Measurements from ENCODE around the gene TOMT.

Gene TOMT

GRCh38 chr11:72088076-72088808 is 17.5 kb upstream of the TOMT start:
- DNase-seq, result no peak

DNA sequence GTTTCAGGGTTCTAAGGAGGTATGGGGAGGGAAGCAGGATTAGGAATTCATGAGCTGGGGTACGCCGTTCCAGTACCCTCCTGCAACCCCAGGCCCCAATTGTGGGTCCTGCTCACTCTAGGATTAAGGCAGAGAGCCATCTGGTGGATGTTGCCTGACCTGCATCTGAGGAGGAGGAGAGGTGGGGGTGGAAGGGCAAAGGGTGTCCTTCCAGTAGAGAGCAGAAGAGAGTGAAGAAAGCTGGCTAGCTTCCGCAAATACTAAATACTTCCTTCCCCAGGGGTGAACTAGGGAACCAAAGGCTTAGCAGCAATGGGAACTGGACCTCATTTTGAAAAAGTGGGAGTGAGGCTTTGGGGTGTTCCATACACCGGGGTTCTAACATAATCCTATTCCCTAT is 14.4 kb upstream of the TOMT start:
- no peak for DNase-seq

DNA sequence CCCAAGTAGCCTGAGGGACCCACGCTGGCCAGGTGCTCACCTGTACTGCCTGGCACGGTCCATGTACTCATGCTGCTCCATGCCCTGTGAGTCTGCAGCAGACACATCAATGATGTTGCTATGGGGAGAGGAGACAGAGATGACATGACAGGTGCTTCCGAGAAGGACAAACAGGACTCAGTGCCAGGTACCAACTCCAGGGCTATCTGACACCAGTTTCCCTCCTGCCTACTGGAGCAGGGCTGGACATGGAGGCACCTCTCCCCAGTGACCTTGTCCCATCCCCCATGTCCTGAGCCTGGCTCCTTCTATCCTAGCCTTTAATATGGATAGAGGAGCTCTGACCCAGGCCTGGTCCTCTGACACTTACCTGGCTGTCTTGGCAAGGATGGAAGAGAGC is 7.0 kb upstream of the TOMT start:
- DNase-seq, result no peak

- DNase-seq, result no peak
These were observed 5.7 kb upstream of the TOMT start for GRCh38 chr11:72100009-72100408.

- no peak for DNase-seq
These were observed 5.3 kb upstream of the TOMT start for GRCh38 chr11:72100462-72100861.

- DNase-seq, result no peak
These were observed 3.6 kb upstream of the TOMT start for GRCh38 chr11:72102162-72102561.

DNA sequence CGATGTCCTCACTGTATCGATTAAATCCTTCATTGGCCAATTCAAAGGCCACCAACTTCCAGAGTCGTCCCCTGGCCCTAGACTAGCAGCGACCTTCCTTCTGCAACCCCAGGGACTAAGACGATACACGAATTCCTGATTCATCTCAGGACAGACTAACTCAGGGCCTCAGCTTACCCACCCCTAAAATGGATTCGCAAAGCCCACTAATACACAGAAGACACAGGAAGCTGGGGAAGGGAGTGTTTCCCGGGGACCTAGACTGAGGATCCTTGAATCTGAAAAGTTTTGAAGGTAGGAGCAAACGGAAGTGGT is 3.1 kb upstream of the TOMT start:
- DNase-seq, result no peak

- peak; percentile 96 for DNase-seq
These were observed 2.6 kb upstream of the TOMT start, which contains the start of gene LAMTOR1 for GRCh38 chr11:72102946-72103753. Gene LAMTOR1, minus strand, starts transcription at chr11:72103297. Its CDS starts 73 bp downstream, at chr11:72103224.

- DNase-seq, result no peak
These were observed 2.0 kb upstream of the TOMT start for GRCh38 chr11:72103754-72104167.

- DNase-seq, result no peak
These were observed 5.8 kb downstream of the TOMT start for GRCh38 chr11:72111300-72112142.

DNA sequence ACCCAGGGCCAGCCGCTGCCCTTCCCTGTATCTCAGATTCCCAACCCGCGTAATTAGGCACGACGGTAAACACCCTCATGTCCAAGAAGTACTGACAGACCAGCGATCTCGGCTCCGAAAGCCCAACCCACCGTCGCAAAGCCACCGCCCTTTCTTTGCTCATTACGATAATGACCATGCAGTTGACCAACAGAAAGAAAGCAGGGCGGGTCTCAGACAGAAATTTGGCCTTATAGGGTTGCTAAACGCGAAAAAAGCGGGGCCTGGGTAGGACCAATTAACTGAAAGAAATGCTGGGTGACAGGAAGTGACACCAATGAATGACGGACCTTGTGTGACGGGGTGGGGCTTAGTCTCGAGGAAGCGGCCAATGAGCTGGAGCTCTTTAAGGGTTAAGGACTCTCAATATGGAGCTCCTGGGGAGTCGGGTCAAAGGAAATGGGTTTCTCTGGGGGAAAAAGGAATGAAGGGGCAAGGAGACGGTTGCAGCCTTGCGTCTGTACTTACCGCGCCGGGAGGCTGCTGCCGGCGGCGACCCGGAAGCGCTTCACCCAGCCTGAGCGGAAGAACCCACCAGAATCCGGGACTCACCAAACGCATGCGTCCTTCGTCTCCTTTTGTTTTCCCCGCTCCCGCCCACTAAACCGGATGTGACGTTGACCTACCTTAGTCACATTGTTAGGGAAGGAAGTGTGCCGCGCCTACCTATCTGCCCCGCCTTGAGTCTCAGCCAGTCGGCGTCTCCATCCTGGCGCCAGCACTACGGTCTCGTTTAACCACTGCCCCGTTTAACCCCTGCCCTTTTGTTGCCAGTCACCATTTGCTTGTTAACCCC is 6.6 kb downstream of the TOMT start, which contains the start of gene ANAPC15:
ANAPC15 (minus strand) TSS at position 553 of the 835 bp plus-strand sequence. CDS start 1,419 bp downstream, outside the sequence.
- DNase-seq, result peak; percentile 100

GRCh38 chr11:72112978-72113808 is 7.5 kb downstream of the TOMT start:
- no peak for DNase-seq

DNA sequence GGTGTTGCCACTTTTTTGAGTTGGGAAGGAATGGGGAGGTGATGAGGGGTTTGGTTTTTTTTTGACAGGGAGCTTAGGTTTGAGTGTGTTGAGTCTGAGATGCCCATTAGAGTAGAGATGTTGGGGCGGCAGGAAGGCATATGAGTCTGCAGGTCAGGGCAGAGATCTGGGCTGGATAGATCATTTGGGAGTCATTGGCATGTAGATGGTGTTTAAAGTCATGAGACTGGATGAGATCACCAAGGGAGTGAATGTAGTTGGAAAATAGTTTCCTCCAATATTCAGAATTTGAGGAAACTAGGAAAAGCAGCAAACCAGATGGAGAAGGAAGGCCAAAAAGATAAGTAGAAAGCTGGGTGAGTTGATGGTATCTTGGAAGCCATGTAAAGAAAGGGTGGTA is 8.8 kb downstream of the TOMT start:
- no peak for DNase-seq

DNA sequence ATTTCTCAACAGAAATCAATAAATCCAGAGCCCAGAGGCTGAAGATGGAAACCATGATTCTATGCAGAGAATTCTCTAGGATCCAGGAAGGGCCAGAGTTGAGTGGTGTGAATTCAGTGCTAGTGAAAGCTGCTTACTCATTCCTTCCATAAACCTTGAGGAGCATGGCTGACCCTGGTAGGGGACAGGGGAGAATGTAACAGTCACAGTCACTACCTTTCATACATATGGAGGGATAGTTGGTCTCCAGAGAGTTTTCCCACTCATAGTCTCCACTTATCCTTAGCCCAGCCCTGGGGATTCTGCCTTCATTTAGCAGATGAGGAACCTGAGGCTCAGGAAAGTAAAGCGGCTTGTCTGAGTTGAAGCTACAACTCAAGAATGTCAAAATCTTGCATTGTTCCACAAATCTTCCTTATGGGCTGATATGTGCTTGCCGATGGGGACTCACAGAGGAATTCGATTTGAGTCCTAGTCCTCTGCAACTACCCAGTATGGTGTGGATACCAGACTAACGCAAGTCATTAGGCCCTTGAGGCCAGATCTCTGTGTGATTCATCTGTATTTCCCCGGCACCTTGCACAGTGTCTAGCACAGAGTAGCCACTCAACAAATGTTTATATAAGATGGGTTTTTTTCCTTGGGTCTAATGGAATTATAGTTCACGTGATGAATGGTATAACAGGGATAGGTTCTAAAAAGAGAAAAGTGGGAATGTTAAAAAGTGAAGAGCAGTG is 10.5 kb downstream of the TOMT start:
- no peak for DNase-seq

DNA sequence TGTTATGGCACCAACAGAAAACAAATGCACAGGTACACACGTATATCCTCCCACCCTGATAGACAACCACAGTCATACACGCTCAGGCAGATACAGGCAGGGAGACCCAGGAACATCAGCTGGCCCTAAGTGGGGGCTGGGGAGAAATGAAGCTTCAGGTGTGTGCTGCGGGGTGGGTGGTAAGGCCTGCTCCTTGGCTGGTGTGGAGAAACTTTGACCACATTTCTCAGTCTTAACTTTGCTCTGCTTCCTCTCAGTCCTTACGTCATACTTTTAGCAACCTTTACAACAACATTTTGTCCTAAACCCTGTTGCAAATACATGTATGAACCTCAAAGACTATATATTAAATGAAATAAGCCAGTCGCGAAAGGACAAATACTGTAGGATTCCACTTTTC is 13.5 kb downstream of the TOMT start:
- DNase-seq, result no peak

GRCh38 chr11:72120930-72121329 is 15.2 kb downstream of the TOMT start:
- DNase-seq, result no peak

GRCh38 chr11:72122607-72123006 is 16.9 kb downstream of the TOMT start:
- DNase-seq, result no peak

DNA sequence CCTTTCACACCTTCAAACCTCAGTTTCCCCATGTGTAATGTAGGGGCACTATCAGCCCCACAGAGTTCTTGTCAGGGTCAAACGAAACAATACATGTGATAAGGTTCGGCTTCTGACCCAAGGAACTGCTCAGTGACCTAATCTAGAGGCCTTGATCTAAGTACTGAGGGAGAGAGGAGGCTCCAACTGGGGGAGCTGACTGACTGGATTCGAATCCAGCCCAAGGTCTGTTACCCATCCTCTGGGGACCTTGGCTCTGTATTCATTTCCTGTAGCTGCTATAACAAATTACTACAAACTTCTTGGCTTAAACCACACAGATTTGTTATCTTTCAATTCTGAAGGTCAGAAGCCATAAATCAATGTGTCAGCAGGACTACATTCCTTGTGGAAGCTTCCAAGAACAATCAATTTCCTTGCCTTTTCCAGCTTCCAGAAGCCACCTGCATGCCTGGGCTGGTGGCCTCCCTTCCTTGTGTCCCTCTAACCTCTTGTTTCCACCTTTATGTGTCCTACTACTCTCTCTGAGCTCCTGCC is 17.5 kb downstream of the TOMT start:
- no peak for DNase-seq

GRCh38 chr11:72124046-72124445 is 18.3 kb downstream of the TOMT start:
- no peak for DNase-seq

- no peak for DNase-seq
These were observed 20.2 kb downstream of the TOMT start for GRCh38 chr11:72125956-72126355.
